NCI-H1048 (cell line): Measurements from ENCODE around the gene METTL14.

ENCODE experiments used
- DNase-seq: peaks from one replicate; lab custom pipeline; 2025; lab: John Stamatoyannopoulos, UW

Gene METTL14

GRCh38 chr4:118734491-118735205 lies 49.5 kb downstream of the METTL14 start:
- no peak for DNase-seq

GRCh38 chr4:118736900-118737299 lies 51.7 kb downstream of the METTL14 start:
- no peak for DNase-seq

- DNase-seq, result no peak
Observed at GRCh38 chr4:118738090-118738489, 52.9 kb downstream of the METTL14 start.

GRCh38 chr4:118739022-118739713 lies 54.0 kb downstream of the METTL14 start:
- no peak for DNase-seq

GRCh38 chr4:118740869-118741268 lies 55.7 kb downstream of the METTL14 start:
- no peak for DNase-seq

- DNase-seq, result no peak
Observed at GRCh38 chr4:118741301-118741855, 56.2 kb downstream of the METTL14 start.

- DNase-seq, result no peak
Observed at GRCh38 chr4:118742050-118742449, 56.9 kb downstream of the METTL14 start.

GRCh38 chr4:118743867-118744266 lies 58.7 kb downstream of the METTL14 start:
- DNase-seq, result no peak

GRCh38 chr4:118745357-118745756 lies 60.2 kb downstream of the METTL14 start:
- DNase-seq, result no peak

- no peak for DNase-seq
Observed at GRCh38 chr4:118746251-118746919, 61.2 kb downstream of the METTL14 start.

GRCh38 chr4:118749347-118749988 lies 64.3 kb downstream of the METTL14 start:
- no peak for DNase-seq

- no peak for DNase-seq
Observed at GRCh38 chr4:118751629-118752323, 66.6 kb downstream of the METTL14 start.

GRCh38 chr4:118752551-118752950 lies 67.4 kb downstream of the METTL14 start:
- DNase-seq, result no peak

GRCh38 chr4:118753096-118753495 lies 67.9 kb downstream of the METTL14 start:
- DNase-seq, result no peak

- no peak for DNase-seq
Observed at GRCh38 chr4:118753685-118754084, 68.5 kb downstream of the METTL14 start.

GRCh38 chr4:118754890-118755289 lies 69.7 kb downstream of the METTL14 start:
- no peak for DNase-seq

GRCh38 chr4:118755438-118756226 lies 70.4 kb downstream of the METTL14 start:
- DNase-seq, result no peak

GRCh38 chr4:118756429-118756828 lies 71.2 kb downstream of the METTL14 start:
- no peak for DNase-seq

- no peak for DNase-seq
Observed at GRCh38 chr4:118756958-118757357, 71.8 kb downstream of the METTL14 start.

GRCh38 chr4:118757761-118758251 lies 72.6 kb downstream of the METTL14 start:
- no peak for DNase-seq

- DNase-seq, result no peak
Observed at GRCh38 chr4:118758293-118758692, 73.1 kb downstream of the METTL14 start.
